GM06990 (cell line): ENCODE data around the gene IFNL2.

Source experiments
- DNase-seq: peaks from one replicate; pipeline ENCODE4 v3.0.0-alpha.2; 2011; ENCODE audit not compliant: insufficient read length; ENCODE audit errors: extremely low read depth
- H3K27me3 ChIP-seq: replicated peaks from 2 replicates; pipeline ENCODE4 v1.6.0; 2011; ENCODE audit warnings: low read length; ENCODE audit not compliant: control insufficient read depth, insufficient read depth
- H3K36me3 ChIP-seq: 2 replicates; pipeline ENCODE4 v1.5.1; 2011; ENCODE audit warnings: low read length; ENCODE audit not compliant: control insufficient read depth, insufficient read depth
- H3K4me3 ChIP-seq: replicated peaks from 2 replicates; pipeline ENCODE4 v1.5.1; 2011; ENCODE audit warnings: low read depth, mild to moderate bottlenecking, control low read depth, low read length
- TF ChIP-seq, protein P1 (sequence below): IDR thresholded peaks from 2 replicates; pipeline ENCODE4 v1.5.1; 2011; ENCODE audit warnings: low read length, control low read depth, mild to moderate bottlenecking, inconsistent platforms; ENCODE audit not compliant: insufficient read depth, poor library complexity, severe bottlenecking

Gene IFNL2

DNA sequence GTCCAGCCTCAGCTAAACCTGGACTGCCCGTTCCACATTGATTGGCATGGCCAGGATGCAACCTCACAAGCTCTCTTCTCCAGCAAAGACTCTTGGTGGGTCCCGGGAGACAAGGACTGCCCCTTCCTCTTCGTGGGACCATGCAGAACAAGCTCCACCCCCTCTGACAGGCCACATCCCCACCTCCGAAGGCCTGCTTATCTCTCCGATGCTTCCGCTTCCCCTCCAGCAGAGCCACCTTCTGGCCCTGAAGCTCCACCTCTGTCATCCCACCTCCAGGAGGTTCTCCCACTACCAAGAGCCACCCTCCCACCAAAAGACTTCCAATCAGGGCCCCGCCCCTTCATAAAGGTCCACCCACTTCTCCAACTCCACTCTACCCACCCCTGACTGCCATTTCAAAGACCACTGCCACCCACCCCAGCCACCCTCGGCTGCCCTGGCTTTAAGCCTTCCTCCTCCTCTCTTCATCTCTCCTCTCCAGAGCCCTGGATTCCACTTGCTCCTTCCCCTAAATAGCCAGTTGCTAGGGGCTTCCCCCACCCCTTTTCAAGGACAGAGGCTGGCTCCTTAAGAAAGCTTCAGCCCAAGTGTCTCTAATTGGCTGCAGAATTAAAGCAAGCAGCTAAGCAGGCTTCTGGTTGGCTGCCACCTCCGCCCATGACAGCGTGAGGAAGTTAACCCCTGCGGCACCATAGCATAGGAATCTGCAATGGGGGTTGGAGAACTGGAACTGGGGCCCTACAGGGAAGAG lies 42.5 kb downstream of the IFNL2 start:
- Histone ChIP-seq H3K4me3 (no peak overlapping the region), H3K36me3 (no peaks in the 10 kb centered on the region), H3K27me3 (no peaks in the 10 kb centered on the region)
- DNase-seq = no peak
- TF ChIP-seq, protein P1, sequence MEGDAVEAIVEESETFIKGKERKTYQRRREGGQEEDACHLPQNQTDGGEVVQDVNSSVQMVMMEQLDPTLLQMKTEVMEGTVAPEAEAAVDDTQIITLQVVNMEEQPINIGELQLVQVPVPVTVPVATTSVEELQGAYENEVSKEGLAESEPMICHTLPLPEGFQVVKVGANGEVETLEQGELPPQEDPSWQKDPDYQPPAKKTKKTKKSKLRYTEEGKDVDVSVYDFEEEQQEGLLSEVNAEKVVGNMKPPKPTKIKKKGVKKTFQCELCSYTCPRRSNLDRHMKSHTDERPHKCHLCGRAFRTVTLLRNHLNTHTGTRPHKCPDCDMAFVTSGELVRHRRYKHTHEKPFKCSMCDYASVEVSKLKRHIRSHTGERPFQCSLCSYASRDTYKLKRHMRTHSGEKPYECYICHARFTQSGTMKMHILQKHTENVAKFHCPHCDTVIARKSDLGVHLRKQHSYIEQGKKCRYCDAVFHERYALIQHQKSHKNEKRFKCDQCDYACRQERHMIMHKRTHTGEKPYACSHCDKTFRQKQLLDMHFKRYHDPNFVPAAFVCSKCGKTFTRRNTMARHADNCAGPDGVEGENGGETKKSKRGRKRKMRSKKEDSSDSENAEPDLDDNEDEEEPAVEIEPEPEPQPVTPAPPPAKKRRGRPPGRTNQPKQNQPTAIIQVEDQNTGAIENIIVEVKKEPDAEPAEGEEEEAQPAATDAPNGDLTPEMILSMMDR = no peak

DNA sequence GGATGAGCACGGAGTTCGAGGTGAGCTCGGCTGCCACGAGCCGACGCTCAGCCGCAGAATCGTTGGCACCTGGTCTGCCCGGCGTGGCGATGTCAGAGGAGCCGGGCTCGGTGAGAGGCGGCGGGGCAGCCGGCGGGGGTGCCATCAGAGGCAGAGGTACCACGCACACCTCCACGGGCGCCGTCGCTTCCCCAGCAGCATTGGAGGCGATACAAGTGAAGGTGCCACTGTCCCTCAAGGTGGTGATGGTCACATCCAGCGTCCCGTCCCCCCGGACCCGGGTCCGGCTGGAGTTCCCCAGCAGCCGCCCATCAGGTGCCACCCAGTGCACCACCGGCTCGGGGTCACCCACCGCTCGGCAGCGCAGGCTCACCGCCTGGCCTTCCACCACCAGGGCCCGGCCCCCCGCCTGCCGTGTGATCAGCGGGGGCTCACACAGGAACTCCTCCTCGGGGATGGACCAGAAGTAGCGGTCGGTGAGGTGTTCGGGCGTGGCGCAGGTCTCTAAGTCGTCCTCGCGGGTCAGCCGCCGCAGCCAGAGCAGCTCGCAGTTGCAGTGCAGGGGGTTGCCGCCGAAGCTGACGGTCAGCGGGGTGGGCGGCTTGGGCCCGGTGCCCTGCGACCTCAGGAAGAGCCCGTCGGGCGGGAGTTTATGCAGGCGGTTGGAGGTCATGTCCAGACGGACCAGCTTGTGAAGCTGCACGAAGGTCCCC lies 46.0 kb downstream of the IFNL2 start:
- H3K4me3 ChIP-seq = no peak overlapping the region
- no peaks in the 10 kb centered on the region for H3K36me3 ChIP-seq
- no peak for DNase-seq
- TF ChIP-seq, protein P1 = no peak
- H3K27me3 ChIP-seq = no peaks in the 10 kb centered on the region

DNA sequence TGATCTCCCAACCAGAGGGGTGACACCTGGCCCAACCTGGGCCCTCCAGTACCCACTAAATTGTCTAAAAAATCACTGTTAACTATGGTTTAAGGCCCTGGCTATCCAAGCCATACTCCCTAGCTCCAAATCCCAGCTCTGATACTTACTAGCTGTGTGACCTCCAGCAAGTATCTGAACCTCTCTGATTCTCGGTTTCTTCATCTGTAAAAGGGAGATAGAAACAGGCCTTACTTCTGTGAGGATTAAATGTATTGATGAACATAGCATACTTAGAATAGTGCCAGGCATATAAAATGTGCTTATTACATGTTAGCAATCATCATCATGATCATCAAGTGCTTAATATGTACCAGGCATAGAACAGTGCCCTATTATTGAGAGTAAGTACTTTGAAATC lies 47.7 kb downstream of the IFNL2 start:
- DNase-seq = no peak
- TF ChIP-seq, protein P1 = no peak
- H3K27me3 ChIP-seq = no peaks in the 10 kb centered on the region
- H3K4me3 ChIP-seq = no peak overlapping the region
- H3K36me3 ChIP-seq = no peaks in the 10 kb centered on the region

DNA sequence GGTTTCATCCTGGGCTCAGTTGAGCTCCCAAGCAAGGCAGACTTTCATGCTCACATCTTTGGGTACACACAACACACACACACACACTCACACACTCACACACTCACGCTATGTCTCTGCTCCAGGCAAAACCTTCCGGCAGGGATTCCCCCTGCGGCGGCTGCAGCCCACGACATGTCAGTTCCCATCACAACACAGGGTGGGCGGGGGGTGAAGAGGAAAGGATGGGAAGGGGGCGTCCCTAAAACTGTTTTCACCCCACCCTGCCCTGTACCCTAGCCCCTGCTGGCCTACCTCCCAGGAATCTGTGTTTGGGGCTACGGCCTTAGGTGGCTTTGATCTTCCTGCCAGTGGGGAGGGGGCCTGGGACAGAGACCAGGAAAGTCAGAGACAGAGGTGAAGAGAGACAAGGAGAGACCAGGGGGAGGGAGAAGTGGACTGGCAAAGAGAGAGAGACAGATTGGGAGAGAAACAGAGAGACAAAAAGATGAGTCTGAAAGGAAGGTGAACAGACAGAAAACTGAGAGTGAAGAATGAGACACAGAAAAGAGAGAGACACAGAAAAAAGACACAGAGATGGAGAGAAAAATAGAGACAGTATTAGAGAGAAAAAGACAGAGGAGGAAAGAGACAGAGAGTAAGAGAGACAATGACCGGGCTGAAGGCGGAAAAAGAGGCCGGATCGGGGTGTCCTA lies 48.6 kb downstream of the IFNL2 start:
- TF ChIP-seq, protein P1 = no peak
- Histone ChIP-seq H3K4me3 (no peak overlapping the region), H3K36me3 (no peaks in the 10 kb centered on the region), H3K27me3 (no peaks in the 10 kb centered on the region)
- no peak for DNase-seq

DNA sequence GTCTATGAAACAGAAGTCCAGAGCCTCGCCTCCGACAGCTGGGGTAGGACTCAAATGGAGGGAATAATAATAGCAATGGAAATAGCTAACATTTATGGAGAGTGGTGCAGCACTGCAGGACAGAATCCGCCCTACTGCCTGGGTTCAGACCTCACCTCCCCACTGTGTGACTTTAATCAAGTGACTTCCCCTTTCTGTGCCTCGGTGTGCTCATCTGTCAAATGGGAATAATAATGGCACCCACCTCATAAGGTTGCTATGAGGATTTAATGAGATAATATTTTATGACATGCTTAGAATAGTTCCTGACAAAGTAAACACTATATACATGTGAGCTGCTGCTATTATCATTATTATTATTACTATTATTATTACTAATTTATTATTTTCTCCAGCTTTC lies 49.3 kb downstream of the IFNL2 start:
- no peak for DNase-seq
- TF ChIP-seq, protein P1 = no peak
- H3K4me3 ChIP-seq = no peak overlapping the region
- H3K36me3 ChIP-seq = no peaks in the 10 kb centered on the region
- no peaks in the 10 kb centered on the region for H3K27me3 ChIP-seq
